ENCODE measurements around the gene RIPPLY3.

Gene RIPPLY3

DNA sequence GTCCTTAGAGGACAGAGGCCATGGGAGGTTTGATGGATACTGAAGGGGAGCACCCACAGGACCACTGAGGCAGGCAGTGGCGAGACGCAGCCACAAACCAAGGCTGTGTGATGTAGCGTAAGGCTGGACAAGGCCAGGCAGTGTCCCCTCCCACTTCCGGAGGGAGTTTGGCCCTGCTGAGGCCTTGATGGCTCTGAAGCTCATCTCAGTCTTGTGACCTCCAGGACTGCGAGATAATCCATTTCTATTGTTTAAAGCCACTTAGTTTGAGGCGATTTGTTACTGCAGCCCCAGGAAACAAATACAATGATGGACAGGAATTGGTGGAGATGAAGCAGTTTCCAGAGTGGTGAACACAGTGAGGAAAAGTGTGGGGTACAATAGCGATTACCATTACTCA is 51.1 kb downstream of the RIPPLY3 start:
- no peaks in the 10 kb centered on the region for H3K27me3 ChIP-seq (ENCODE audit: low read depth, low read length)
- H3K27ac ChIP-seq (ENCODE audit: low read length): no peak overlapping the region
- H3K9me3 ChIP-seq (ENCODE audit: control insufficient read depth in 1 of 2, low read length in 2 of 2): no peaks in the 10 kb centered on the region
- no peak overlapping the region for H3K4me3 ChIP-seq (ENCODE audit: low read depth in 1 of 2, low read length in 2 of 2)
- peaks cover 0 to 11% of the 10 kb centered on the region in 2 donors for H3K4me1 ChIP-seq (ENCODE audit: control insufficient read depth in 1 of 2, insufficient read depth in 2 of 2, low read length in 2 of 2)
- peaks cover 0 to 4% of the 10 kb centered on the region in 2 donors for H3K36me3 ChIP-seq (ENCODE audit: control insufficient read depth in 1 of 2, insufficient read depth in 2 of 2, low read length in 2 of 2)

- no peaks in the 10 kb centered on the region for H3K9me3 ChIP-seq (ENCODE audit: control insufficient read depth in 1 of 2, low read length in 2 of 2)
- H3K27ac ChIP-seq (ENCODE audit: low read length): no peak overlapping the region
- H3K4me1 ChIP-seq (ENCODE audit: control insufficient read depth in 1 of 2, insufficient read depth in 2 of 2, low read length in 2 of 2): peaks cover 0 to 11% of the 10 kb centered on the region in 2 donors
- peaks cover 0 to 4% of the 10 kb centered on the region in 2 donors for H3K36me3 ChIP-seq (ENCODE audit: control insufficient read depth in 1 of 2, insufficient read depth in 2 of 2, low read length in 2 of 2)
- no peaks in the 10 kb centered on the region for H3K27me3 ChIP-seq (ENCODE audit: low read depth, low read length)
- no peak overlapping the region for H3K4me3 ChIP-seq (ENCODE audit: low read depth in 1 of 2, low read length in 2 of 2)
Observed at GRCh38 chr21:37058261-37058660, 51.8 kb downstream of the RIPPLY3 start.

- peaks cover 0 to 11% of the 10 kb centered on the region in 2 donors for H3K4me1 ChIP-seq (ENCODE audit: control insufficient read depth in 1 of 2, insufficient read depth in 2 of 2, low read length in 2 of 2)
- no peak overlapping the region for H3K27ac ChIP-seq (ENCODE audit: low read length)
- H3K9me3 ChIP-seq (ENCODE audit: control insufficient read depth in 1 of 2, low read length in 2 of 2): no peaks in the 10 kb centered on the region
- H3K36me3 ChIP-seq (ENCODE audit: control insufficient read depth in 1 of 2, insufficient read depth in 2 of 2, low read length in 2 of 2): peaks cover 0 to 4% of the 10 kb centered on the region in 2 donors
- H3K27me3 ChIP-seq (ENCODE audit: low read depth, low read length): no peaks in the 10 kb centered on the region
- H3K4me3 ChIP-seq (ENCODE audit: low read depth in 1 of 2, low read length in 2 of 2): no peak overlapping the region
Observed at GRCh38 chr21:37059181-37059580, 52.7 kb downstream of the RIPPLY3 start.

GRCh38 chr21:37060296-37060695 is 53.8 kb downstream of the RIPPLY3 start:
- Histone ChIP-seq H3K9me3 (ENCODE audit: control insufficient read depth in 1 of 2, low read length in 2 of 2) (no peaks in the 10 kb centered on the region), H3K4me1 (ENCODE audit: control insufficient read depth in 1 of 2, insufficient read depth in 2 of 2, low read length in 2 of 2) (peaks cover 0 to 11% of the 10 kb centered on the region in 2 donors), H3K4me3 (ENCODE audit: low read depth in 1 of 2, low read length in 2 of 2) (no peak overlapping the region), H3K36me3 (ENCODE audit: control insufficient read depth in 1 of 2, insufficient read depth in 2 of 2, low read length in 2 of 2) (peaks cover 0 to 4% of the 10 kb centered on the region in 2 donors), H3K27ac (ENCODE audit: low read length) (peak overlapping the region; percentile 33), H3K27me3 (ENCODE audit: low read depth, low read length) (no peaks in the 10 kb centered on the region)

DNA sequence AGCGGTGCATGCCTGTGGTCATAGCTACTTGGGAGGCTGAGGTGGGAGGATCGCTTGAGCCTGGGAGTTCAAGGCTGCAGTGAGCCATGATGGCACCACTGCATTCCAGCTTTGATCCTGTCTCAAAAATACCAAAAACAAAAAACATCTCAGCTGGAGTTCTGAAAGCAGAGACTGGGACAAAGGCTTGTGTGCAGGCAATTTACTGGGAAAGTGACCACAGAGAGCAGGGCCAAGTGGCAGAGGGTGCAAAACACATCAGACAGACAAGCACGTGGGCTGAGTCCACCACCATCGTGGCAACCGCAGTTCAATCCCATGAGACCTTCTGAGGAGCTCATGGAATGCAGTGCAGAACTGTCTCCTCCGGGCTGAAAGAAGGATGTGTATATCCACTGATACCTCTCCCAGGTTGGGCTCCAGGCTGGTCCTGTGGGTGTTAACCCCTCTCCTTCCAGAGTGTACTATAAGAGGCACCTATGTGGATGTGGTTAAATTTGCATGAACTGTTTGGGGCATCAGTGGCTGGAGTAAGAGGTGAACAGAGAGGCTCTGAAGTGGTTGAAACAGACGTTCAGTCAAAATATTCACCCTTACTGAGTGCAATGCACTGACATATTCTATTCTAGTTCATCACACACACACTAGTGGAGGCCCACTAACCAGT is 55.6 kb downstream of the RIPPLY3 start:
- no peaks in the 10 kb centered on the region for H3K27me3 ChIP-seq (ENCODE audit: low read depth, low read length)
- H3K36me3 ChIP-seq (ENCODE audit: control insufficient read depth in 1 of 2, insufficient read depth in 2 of 2, low read length in 2 of 2): peaks cover 0 to 7% of the 10 kb centered on the region in 2 donors
- H3K4me1 ChIP-seq (ENCODE audit: control insufficient read depth in 1 of 2, insufficient read depth in 2 of 2, low read length in 2 of 2): peaks cover 0 to 11% of the 10 kb centered on the region in 2 donors
- H3K27ac ChIP-seq (ENCODE audit: low read length): no peak overlapping the region
- H3K9me3 ChIP-seq (ENCODE audit: control insufficient read depth in 1 of 2, low read length in 2 of 2): no peaks in the 10 kb centered on the region
- H3K4me3 ChIP-seq (ENCODE audit: low read depth in 1 of 2, low read length in 2 of 2): no peak overlapping the region

- Histone ChIP-seq H3K4me1 (ENCODE audit: control insufficient read depth in 1 of 2, insufficient read depth in 2 of 2, low read length in 2 of 2) (peaks cover 0 to 11% of the 10 kb centered on the region in 2 donors), H3K9me3 (ENCODE audit: control insufficient read depth in 1 of 2, low read length in 2 of 2) (no peaks in the 10 kb centered on the region), H3K4me3 (ENCODE audit: low read depth in 1 of 2, low read length in 2 of 2) (no peak overlapping the region), H3K27ac (ENCODE audit: low read length) (no peak overlapping the region), H3K36me3 (ENCODE audit: control insufficient read depth in 1 of 2, insufficient read depth in 2 of 2, low read length in 2 of 2) (peaks cover 0 to 7% of the 10 kb centered on the region in 2 donors), H3K27me3 (ENCODE audit: low read depth, low read length) (no peaks in the 10 kb centered on the region)
Observed at GRCh38 chr21:37062593-37062935, 56.1 kb downstream of the RIPPLY3 start.

GRCh38 chr21:37063433-37063832 is 56.9 kb downstream of the RIPPLY3 start:
- H3K4me3 ChIP-seq (ENCODE audit: low read depth in 1 of 2, low read length in 2 of 2): no peak overlapping the region
- H3K9me3 ChIP-seq (ENCODE audit: control insufficient read depth in 1 of 2, low read length in 2 of 2): no peaks in the 10 kb centered on the region
- peaks cover 0 to 11% of the 10 kb centered on the region in 2 donors for H3K4me1 ChIP-seq (ENCODE audit: control insufficient read depth in 1 of 2, insufficient read depth in 2 of 2, low read length in 2 of 2)
- H3K36me3 ChIP-seq (ENCODE audit: control insufficient read depth in 1 of 2, insufficient read depth in 2 of 2, low read length in 2 of 2): peaks cover under 1 to 9% of the 10 kb centered on the region in 2 donors
- no peaks in the 10 kb centered on the region for H3K27me3 ChIP-seq (ENCODE audit: low read depth, low read length)
- no peak overlapping the region for H3K27ac ChIP-seq (ENCODE audit: low read length)

- H3K4me3 ChIP-seq (ENCODE audit: low read depth in 1 of 2, low read length in 2 of 2): no peak overlapping the region
- H3K27me3 ChIP-seq (ENCODE audit: low read depth, low read length): no peaks in the 10 kb centered on the region
- H3K27ac ChIP-seq (ENCODE audit: low read length): no peak overlapping the region
- peaks cover 8 to 16% of the 10 kb centered on the region in 2 donors for H3K36me3 ChIP-seq (ENCODE audit: control insufficient read depth in 1 of 2, insufficient read depth in 2 of 2, low read length in 2 of 2)
- H3K4me1 ChIP-seq (ENCODE audit: control insufficient read depth in 1 of 2, insufficient read depth in 2 of 2, low read length in 2 of 2): peaks cover 0 to 11% of the 10 kb centered on the region in 2 donors
- no peaks in the 10 kb centered on the region for H3K9me3 ChIP-seq (ENCODE audit: control insufficient read depth in 1 of 2, low read length in 2 of 2)
Observed at GRCh38 chr21:37064841-37065240, 58.3 kb downstream of the RIPPLY3 start.

DNA sequence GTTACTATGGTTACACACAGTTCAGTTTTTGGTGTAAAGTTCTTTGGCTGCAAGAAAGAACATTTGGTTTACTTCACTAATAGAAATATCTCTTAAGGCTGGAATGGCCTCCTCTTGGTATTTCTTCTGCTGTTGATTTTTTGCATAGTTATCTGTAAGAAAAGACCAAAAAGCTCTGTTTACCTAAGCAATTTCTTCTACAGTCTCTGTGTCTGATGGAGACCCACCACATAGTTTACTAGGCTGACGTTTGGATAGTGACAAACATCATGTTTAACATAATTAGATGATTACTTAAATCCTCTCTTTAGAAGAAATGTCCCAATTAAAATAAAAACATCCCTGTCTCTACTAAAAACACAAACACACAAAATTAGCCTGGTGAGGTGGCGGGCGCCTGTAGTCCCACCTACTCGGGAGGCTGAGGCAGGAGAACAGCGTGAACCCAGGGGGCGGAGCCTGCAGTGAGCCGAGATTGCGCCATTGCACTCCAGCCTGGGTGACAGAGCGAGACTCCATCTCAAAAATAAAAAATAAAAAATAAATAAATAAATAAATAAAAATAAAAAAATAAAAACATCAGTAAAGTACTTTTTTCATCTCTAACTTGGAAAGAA is 59.2 kb downstream of the RIPPLY3 start:
- Histone ChIP-seq H3K36me3 (ENCODE audit: control insufficient read depth in 1 of 2, insufficient read depth in 2 of 2, low read length in 2 of 2) (peaks cover 8 to 16% of the 10 kb centered on the region in 2 donors), H3K9me3 (ENCODE audit: control insufficient read depth in 1 of 2, low read length in 2 of 2) (no peaks in the 10 kb centered on the region), H3K27ac (ENCODE audit: low read length) (no peak overlapping the region), H3K4me3 (ENCODE audit: low read depth in 1 of 2, low read length in 2 of 2) (no peak overlapping the region), H3K4me1 (ENCODE audit: control insufficient read depth in 1 of 2, insufficient read depth in 2 of 2, low read length in 2 of 2) (peaks cover 0 to 4% of the 10 kb centered on the region in 2 donors), H3K27me3 (ENCODE audit: low read depth, low read length) (no peaks in the 10 kb centered on the region)
